ENCODE measurements around the gene ATP8B3.

The ATP8B3 gene

GRCh38 chr19:1830978-1831377 lies 18.9 kb upstream of the ATP8B3 start:
- DNase-seq, result no peak

GRCh38 chr19:1830568-1830967 lies 18.5 kb upstream of the ATP8B3 start:
- no peak for DNase-seq

DNA sequence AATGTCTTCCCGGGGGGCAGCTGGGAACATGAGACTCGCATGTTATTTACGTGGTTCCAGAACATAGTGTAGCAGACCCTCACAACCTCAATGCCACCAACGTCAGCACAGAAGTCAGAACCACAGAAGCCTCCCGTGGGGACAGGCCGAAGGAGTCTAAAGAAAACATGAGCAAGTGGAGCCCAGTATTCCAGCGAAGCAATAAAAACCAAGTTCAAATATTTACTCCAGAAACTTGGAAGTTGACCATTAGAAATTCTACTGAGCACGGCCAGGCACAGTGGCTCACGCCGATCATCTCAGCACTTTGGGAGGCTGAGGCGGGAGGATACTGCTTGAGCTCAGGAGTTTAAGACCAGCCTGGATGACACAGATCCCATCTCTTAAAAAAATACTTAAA lies 17.9 kb upstream of the ATP8B3 start:
- DNase-seq, result no peak

- DNase-seq, result no peak
These were observed 16.5 kb upstream of the ATP8B3 start for GRCh38 chr19:1828279-1829238.

GRCh38 chr19:1827566-1828278 lies 15.6 kb upstream of the ATP8B3 start:
- no peak for DNase-seq

GRCh38 chr19:1826557-1827521 lies 14.8 kb upstream of the ATP8B3 start:
- no peak for DNase-seq

DNA sequence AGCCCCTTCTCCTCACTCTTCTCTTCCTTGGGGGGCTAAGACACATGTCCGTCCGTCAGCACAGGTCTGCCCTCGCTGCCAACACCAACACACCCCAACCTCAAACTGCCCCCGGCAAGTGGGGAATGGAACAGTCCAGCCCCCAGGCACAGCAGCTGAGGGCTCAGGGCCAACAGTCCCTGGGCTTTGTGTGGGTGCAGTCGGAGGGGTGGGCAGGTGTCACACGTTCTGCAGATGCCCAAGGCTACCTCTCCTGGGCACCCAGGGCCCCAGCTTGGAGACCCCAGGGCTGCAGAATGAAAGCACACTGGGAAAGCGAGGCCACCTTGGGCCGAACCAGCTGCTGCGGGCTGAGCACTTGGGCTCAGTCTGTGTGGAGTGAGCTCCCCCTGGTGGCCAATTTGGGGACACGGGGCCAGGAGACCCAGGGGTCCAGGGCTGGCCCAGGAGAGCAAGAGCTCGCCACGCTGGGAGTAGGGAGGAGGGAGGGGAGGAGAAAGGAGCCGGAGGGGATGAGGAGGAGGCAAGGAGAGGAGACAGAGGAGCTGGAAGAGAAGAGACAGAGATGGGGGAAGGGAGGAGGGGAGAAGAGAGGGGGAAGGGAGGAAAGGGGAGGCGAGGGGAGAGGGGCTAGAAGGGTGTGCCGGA lies 14.0 kb upstream of the ATP8B3 start:
- peak; percentile 18 for DNase-seq

GRCh38 chr19:1824252-1824622 lies 12.2 kb upstream of the ATP8B3 start:
- DNase-seq, result no peak

DNA sequence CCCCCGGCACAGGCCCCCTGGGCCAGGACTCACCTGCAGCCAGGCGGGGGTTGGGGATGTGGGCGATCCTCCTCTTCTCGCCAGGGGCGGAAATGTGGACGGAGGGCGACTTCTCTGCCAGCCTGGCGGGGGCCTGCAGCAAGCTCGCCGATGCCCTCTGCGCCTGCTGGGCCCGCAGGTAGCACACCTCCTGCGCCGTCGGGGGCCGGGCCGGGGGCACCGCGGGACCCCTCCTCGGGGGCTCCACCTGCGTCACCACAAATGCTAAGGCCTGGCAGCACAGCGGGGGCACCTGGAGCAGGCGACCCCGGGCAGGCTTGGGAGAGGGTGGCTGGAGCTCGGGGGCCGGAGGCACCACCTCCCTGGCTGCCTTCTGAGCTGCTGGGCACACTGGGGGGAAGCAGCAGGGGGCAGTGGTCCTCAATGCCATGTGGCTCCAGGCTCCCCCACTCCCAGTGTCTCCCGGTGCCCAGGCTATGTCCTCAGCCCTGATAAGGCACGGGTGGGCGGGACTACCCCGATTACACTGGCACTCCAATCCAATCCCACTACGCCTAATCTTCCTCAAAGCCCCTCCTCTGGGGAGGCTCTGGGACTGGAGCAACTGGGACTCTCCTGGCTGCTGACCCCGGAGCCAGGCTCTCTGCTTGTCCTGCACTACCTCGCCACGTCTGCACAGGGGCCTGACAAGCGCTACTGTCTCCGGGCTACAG lies 11.6 kb upstream of the ATP8B3 start:
- no peak for DNase-seq

GRCh38 chr19:1823020-1823419 lies 10.9 kb upstream of the ATP8B3 start:
- DNase-seq, result no peak

- DNase-seq, result no peak
These were observed 10.1 kb upstream of the ATP8B3 start for GRCh38 chr19:1822210-1822609.

DNA sequence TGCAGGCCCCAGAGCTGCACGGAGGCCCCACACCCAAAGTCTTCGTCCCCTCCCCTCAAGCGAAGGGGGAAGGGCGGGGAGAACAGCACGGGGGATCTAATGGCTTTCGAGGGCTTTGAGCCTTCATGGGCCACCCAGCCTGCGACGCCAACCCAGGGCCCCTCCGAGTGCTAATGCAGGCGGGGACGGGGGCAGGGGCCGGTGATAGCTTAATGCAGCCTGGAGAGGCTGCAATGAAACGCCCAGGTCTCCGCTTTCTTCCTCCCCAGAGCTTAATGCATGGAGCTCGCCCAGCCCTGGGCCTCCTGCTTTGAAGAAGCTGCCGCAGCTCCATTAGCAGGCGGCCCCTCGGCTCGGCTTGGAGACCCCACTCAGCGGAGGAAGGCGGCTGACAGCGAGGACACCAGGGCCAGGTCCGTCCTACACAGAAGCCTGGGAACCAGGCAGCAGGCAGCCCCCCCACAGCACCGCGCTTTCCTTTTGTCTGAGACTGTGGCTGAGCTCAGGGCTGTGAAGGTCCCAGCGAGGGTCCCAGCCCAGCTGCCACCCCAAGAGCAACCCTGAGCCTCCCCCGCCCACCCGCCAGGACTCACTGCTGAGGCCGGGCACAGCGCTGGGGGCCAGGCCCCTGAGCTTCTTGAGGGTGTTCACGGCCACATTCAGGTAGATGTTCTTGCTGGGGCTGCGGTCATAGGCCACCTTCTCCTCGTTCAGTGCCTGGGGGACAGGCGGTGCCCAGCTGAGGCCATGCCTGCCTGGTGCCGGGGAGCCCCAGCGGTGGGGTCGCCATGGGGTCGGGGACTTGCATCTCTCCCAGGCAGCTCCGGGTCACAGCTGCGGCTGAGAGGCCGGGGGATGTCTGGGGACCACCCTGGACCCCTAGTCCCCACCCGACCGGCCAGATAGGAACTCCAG lies 7.5 kb upstream of the ATP8B3 start:
- no peak for DNase-seq

GRCh38 chr19:1818549-1819195 lies 6.6 kb upstream of the ATP8B3 start:
- no peak for DNase-seq

GRCh38 chr19:1817553-1818179 lies 5.6 kb upstream of the ATP8B3 start:
- no peak for DNase-seq

DNA sequence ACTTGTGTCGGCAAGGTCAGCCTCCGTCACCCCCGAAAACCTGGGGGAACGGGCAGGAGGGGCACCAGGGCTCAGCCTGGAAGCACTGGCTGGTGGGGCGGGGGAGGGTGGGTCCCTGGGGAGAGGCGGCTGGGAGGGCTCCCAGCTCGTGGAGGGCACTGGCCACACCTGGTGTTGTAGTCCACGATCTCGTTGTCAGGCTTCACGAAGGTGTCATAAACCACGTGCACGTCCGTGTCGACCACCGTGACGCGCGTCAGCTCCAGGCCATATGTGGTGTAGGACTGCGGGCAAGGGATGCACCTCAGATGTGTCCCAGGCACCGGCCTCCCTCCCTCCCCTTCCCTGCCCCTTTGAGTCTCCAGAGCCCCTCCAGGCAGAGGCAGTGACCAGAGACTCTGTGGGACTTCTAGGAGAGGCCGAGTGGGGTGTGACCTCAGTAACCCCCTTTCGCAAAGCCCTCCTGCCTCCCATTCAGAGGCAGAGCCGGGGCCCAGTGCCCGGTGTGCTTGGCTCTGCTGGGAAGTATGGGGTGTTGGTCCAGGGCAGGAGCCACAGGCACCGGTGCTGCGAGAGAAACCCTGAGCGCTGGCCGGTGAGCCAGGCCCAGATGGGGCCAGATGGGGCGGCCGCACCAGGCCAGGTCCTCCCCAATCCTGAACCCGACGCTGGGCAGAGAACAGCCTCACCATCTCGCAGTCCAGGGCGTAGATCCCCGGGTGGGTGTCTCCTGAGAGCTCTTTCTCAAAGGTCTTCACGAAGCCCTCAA lies 4.6 kb upstream of the ATP8B3 start:
- no peak for DNase-seq

GRCh38 chr19:1815605-1816529 lies 3.8 kb upstream of the ATP8B3 start:
- DNase-seq, result no peak

DNA sequence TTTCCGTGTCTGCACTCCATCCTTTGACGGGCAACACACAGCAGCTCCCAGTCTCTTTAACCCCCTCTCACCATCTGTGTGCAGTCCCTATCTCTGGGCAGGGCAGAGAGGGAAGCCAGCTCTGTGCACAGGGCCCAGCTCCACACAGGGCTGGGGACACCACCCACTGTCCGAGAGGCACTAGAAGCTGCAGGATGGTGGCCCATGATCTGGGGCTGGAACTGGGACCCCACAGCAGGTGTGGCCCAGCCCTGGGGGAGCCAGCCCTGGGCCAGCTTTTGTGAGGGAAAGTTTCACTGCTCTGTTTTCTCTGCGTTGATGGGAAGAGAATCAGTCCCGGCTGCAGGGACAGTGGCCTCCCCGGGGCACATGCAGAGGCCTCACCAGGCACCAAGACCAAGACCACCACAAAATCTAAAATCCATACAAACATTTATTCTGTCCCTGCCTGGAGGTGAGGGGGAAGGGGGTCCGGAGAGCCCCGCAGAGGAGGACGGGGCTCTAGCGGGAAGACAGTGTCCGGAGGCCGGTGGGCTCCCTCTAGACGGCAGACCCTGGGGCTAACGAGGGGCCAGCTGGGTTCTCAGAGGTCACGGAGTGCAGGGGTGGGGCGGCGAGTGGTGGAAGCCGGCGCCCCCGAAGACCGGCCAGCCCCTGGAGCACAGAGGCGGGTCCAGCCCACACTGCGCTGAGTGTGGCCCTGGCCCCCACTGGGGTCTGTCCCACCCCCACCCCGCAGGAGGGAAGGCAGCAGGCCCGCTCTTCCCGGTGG lies 2.9 kb upstream of the ATP8B3 start:
- no peak for DNase-seq

All from NCI-H510A treated with DMSO at 0.1 percent for 48 hours (cell line).